NB4 (cell line): ENCODE results near the gene DHX34.

Experiments used
- POLR2A ChIP-seq: IDR thresholded peaks from 2 replicates; pipeline ENCODE4 v1.6.1; 2011; ENCODE audit warnings: mild to moderate bottlenecking; ENCODE audit not compliant: insufficient read length; ENCODE audit errors: extremely low read depth
- TF ChIP-seq, protein P1 (sequence below): IDR thresholded peaks from one replicate; pipeline ENCODE4 v1.5.1; 2012; ENCODE audit warnings: low read depth, low read length

- TF ChIP-seq, protein P1, sequence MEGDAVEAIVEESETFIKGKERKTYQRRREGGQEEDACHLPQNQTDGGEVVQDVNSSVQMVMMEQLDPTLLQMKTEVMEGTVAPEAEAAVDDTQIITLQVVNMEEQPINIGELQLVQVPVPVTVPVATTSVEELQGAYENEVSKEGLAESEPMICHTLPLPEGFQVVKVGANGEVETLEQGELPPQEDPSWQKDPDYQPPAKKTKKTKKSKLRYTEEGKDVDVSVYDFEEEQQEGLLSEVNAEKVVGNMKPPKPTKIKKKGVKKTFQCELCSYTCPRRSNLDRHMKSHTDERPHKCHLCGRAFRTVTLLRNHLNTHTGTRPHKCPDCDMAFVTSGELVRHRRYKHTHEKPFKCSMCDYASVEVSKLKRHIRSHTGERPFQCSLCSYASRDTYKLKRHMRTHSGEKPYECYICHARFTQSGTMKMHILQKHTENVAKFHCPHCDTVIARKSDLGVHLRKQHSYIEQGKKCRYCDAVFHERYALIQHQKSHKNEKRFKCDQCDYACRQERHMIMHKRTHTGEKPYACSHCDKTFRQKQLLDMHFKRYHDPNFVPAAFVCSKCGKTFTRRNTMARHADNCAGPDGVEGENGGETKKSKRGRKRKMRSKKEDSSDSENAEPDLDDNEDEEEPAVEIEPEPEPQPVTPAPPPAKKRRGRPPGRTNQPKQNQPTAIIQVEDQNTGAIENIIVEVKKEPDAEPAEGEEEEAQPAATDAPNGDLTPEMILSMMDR: no peak
- no peak for TF ChIP-seq POLR2A
Observed at GRCh38 chr19:47418692-47419029, 69.5 kb downstream of the DHX34 start.
